Fibroblast of gingiva (primary cell): ENCODE measurements around the gene HOMER3.
"Not testable (repeated sequence)": the region's sequence is repeated elsewhere in the genome, so short reads cannot be mapped to it uniquely, and the experiment has no call there.

ENCODE experiments used
- DNase-seq: peaks from one replicate; pipeline ENCODE4 v3.0.0-alpha.2; 2011; ENCODE audit warnings: low read depth

HOMER3 gene

GRCh38 chr19:18922228-18922985 is 18.6 kb downstream of the HOMER3 start:
- no peak for DNase-seq

- no peak for DNase-seq
Observed at GRCh38 chr19:18921593-18921992, 19.4 kb downstream of the HOMER3 start.

- no peak for DNase-seq
Observed at GRCh38 chr19:18920400-18920799, 20.6 kb downstream of the HOMER3 start.

GRCh38 chr19:18919900-18920214 is 21.2 kb downstream of the HOMER3 start:
- DNase-seq: no peak

GRCh38 chr19:18919086-18919899 is 21.7 kb downstream of the HOMER3 start, which contains the start of the genes COPE and DDX49:
Gene COPE (minus strand): TSS chr19:18919387. CDS start chr19:18919348, 39 bp downstream.
Gene DDX49 (plus strand): TSS chr19:18919715. CDS start chr19:18919742, 27 bp downstream.
- peak; percentile 99 for DNase-seq

- DNase-seq: not testable (repeated sequence)
Observed at GRCh38 chr19:18917593-18917992, 23.4 kb downstream of the HOMER3 start.

GRCh38 chr19:18915639-18916038 is 25.4 kb downstream of the HOMER3 start:
- peak; percentile 51 for DNase-seq

- DNase-seq: no peak
Observed at GRCh38 chr19:18913466-18913865, 27.6 kb downstream of the HOMER3 start.

- no peak for DNase-seq
Observed at GRCh38 chr19:18912933-18913332, 28.1 kb downstream of the HOMER3 start.

GRCh38 chr19:18910801-18911436 is 30.1 kb downstream of the HOMER3 start:
- DNase-seq: no peak

- DNase-seq: no peak
Observed at GRCh38 chr19:18910010-18910409, 31.0 kb downstream of the HOMER3 start.

GRCh38 chr19:18908917-18909619 is 31.9 kb downstream of the HOMER3 start:
- no peak for DNase-seq

- DNase-seq: no peak
Observed at GRCh38 chr19:18906605-18907519, 34.2 kb downstream of the HOMER3 start.

GRCh38 chr19:18905513-18906236 is 35.3 kb downstream of the HOMER3 start:
- DNase-seq: no peak

- no peak for DNase-seq
Observed at GRCh38 chr19:18905058-18905456, 36.0 kb downstream of the HOMER3 start.

GRCh38 chr19:18904334-18905057 is 36.5 kb downstream of the HOMER3 start:
- no peak for DNase-seq

- no peak for DNase-seq
Observed at GRCh38 chr19:18903156-18904037, 37.6 kb downstream of the HOMER3 start.

GRCh38 chr19:18902519-18902918 is 38.5 kb downstream of the HOMER3 start:
- not testable (repeated sequence) for DNase-seq

GRCh38 chr19:18901491-18901890 is 39.5 kb downstream of the HOMER3 start:
- DNase-seq: no peak
